H1 (cell line): ENCODE results near the gene TEDDM1. TPM values are rescaled to one million over a fixed set of nuclear protein-coding genes. Genes with fewer than 3 reads are reported as not detected.

Source experiments
- CTCF ChIA-PET: fragments of 300-600 bp; sonication (Branson Sonifier 250); formaldehyde crosslinking; loops from one replicate; lab custom pipeline; 2021; ENCODE audit not compliant: partially characterized antibody; lab: Charles Lee
- POLR2A ChIA-PET: fragments of 300-600 bp; sonication (Branson Sonifier 250); formaldehyde crosslinking; loops from one replicate; lab custom pipeline; 2021; ENCODE audit warnings: inconsistent platforms; ENCODE audit not compliant: partially characterized antibody; lab: Charles Lee
- DNase-seq, 2 experiments: peaks; one replicate each; pipeline versions ENCODE4 v3.0.0 to v3.0.0-alpha.2; 2010 to 2022; ENCODE audit warnings: low spot score in 2 of 2, low read depth in 1 of 2, mixed read lengths in 1 of 2
- FAIRE-seq: peaks from 2 replicates; lab custom pipeline; 2011; peaks lifted over from hg19 to GRCh38; lab: Jason Lieb, UNC
- H2AFZ ChIP-seq: 2 replicates; pipeline ENCODE4 v1.8.1; 2012; ENCODE audit warnings: low read length, inconsistent platforms
- H2AK5ac ChIP-seq: 2 replicates; pipeline ENCODE4 v1.6.1; 2013; ENCODE audit warnings: low read depth, low read length
- H2BK120ac ChIP-seq: replicated peaks from 2 replicates; pipeline ENCODE3; 2013; ENCODE audit warnings: low read depth, low read length, inconsistent platforms
- H2BK12ac ChIP-seq: 2 replicates; pipeline ENCODE4 v1.6.1; 2013; ENCODE audit warnings: low read depth, low read length
- H2BK15ac ChIP-seq: 2 replicates; pipeline ENCODE4 v1.6.1; 2013; ENCODE audit warnings: low read length
- H2BK20ac ChIP-seq: 2 replicates; pipeline ENCODE4 v1.6.1; 2013; ENCODE audit warnings: low read length
- H2BK5ac ChIP-seq: 2 replicates; pipeline ENCODE4 v1.6.1; 2013; ENCODE audit warnings: low read depth, low read length
- H3K14ac ChIP-seq: 2 replicates; pipeline ENCODE4 v1.6.1; 2013; ENCODE audit warnings: inconsistent platforms; ENCODE audit not compliant: insufficient read length
- H3K18ac ChIP-seq: 2 replicates; pipeline ENCODE4 v1.6.1; 2013; ENCODE audit warnings: low read length; ENCODE audit errors: extremely low read depth
- H3K23ac ChIP-seq: 2 replicates; pipeline ENCODE4 v1.6.1; 2013; ENCODE audit warnings: inconsistent platforms; ENCODE audit not compliant: insufficient read length
- H3K23me2 ChIP-seq: 2 replicates; pipeline ENCODE4 v1.6.1; 2013; ENCODE audit warnings: low read depth, low read length
- H3K27ac ChIP-seq: 2 replicates; pipeline ENCODE4 v1.6.1; 2011; ENCODE audit warnings: low read depth, low read length, inconsistent platforms
- H3K27me3 ChIP-seq, 4 experiments: replicated peaks in 1 of 4; 1 replicate in 1 of 4; 2 replicates in 3 of 4; pipeline versions ENCODE4 v1.6.1 to v1.8.1; 2011 to 2013; ENCODE audit warnings: low read length in 3 of 4, mild to moderate bottlenecking in 3 of 4, inconsistent platforms in 2 of 4, mixed read lengths in 2 of 4, moderate library complexity in 1 of 4; ENCODE audit not compliant: control insufficient read depth in 3 of 4, insufficient read depth in 3 of 4; ENCODE audit errors: extremely low read depth in 1 of 4
- H3K36me3 ChIP-seq, 4 experiments: 2 replicates each; pipeline versions ENCODE4 v1.6.1 to v1.8.1; 2011 to 2013; ENCODE audit warnings: mild to moderate bottlenecking in 4 of 4, low read length in 3 of 4, moderate library complexity in 2 of 4, control low read depth in 1 of 4, inconsistent platforms in 1 of 4; ENCODE audit not compliant: insufficient read depth in 4 of 4, control insufficient read depth in 2 of 4
- H3K4ac ChIP-seq: replicated peaks from 2 replicates; pipeline ENCODE3; 2013; ENCODE audit warnings: low read length, low read depth, mixed read lengths, inconsistent platforms; ENCODE audit not compliant: insufficient read length
- H3K4me1 ChIP-seq, 4 experiments: replicated peaks in 1 of 4; 1 replicate in 1 of 4; 2 replicates in 3 of 4; pipeline versions ENCODE4 v1.6.1 to v1.8.1; 2011 to 2013; ENCODE audit warnings: low read length in 3 of 4, inconsistent platforms in 2 of 4, mixed read lengths in 1 of 4; ENCODE audit not compliant: insufficient read depth in 4 of 4, control insufficient read depth in 3 of 4
- H3K4me2 ChIP-seq, 2 experiments: 2 replicates each; pipeline versions ENCODE4 v1.6.1 to v1.8.1; 2011 to 2013; ENCODE audit warnings: low read depth in 2 of 2, low read length in 2 of 2, control low read depth in 1 of 2, inconsistent platforms in 1 of 2, mild to moderate bottlenecking in 1 of 2; ENCODE audit not compliant: insufficient read depth in 1 of 2
- H3K4me3 ChIP-seq, 4 experiments: fragments of 200-600, 300-600 bp in 1 of 4; sonication (generic), shearing (Covaris generic), sonication (Bioruptor Twin) in 1 of 4; 2 replicates each; pipeline versions ENCODE4 v1.5.1 to v1.8.1; 2011 to 2016; ENCODE audit warnings: low read length in 4 of 4, low read depth in 3 of 4, control low read depth in 2 of 4, inconsistent platforms in 2 of 4, mild to moderate bottlenecking in 2 of 4, mixed read lengths in 1 of 4, moderate library complexity in 1 of 4; ENCODE audit not compliant: insufficient read depth in 2 of 4; ENCODE audit errors: extremely low read depth in 1 of 4
- H3K56ac ChIP-seq: replicated peaks from 2 replicates; pipeline ENCODE3; 2013; ENCODE audit warnings: low read depth, mild to moderate bottlenecking, mixed read lengths, low read length, inconsistent platforms; ENCODE audit not compliant: insufficient read length
- H3K79me1 ChIP-seq: 2 replicates; pipeline ENCODE4 v1.6.1; 2013; ENCODE audit warnings: low read depth, low read length, control low read depth
- H3K79me2 ChIP-seq, 2 experiments: 2 replicates each; pipeline versions ENCODE4 v1.6.1 to v1.8.1; 2012 to 2013; ENCODE audit warnings: low read length in 2 of 2, mild to moderate bottlenecking in 2 of 2, inconsistent platforms in 1 of 2; ENCODE audit not compliant: insufficient read depth in 2 of 2, control insufficient read depth in 1 of 2
- H3K9ac ChIP-seq, 4 experiments: replicated peaks in 1 of 4; 1 replicate in 1 of 4; 2 replicates in 3 of 4; pipeline versions ENCODE4 v1.6.1 to v1.8.1; 2011 to 2013; ENCODE audit warnings: low read depth in 3 of 4, low read length in 3 of 4, control low read depth in 2 of 4, mild to moderate bottlenecking in 2 of 4, moderate library complexity in 2 of 4, inconsistent platforms in 1 of 4; ENCODE audit errors: extremely low read depth in 1 of 4
- H3K9me3 ChIP-seq, 2 experiments: 2 replicates each; pipeline versions ENCODE4 v1.6.1 to v1.8.1; 2012 to 2013; ENCODE audit warnings: mild to moderate bottlenecking in 2 of 2, moderate library complexity in 2 of 2, control low read depth in 1 of 2, inconsistent platforms in 1 of 2, low read depth in 1 of 2, low read length in 1 of 2, mixed read lengths in 1 of 2; ENCODE audit not compliant: insufficient read depth in 2 of 2
- H4K20me1 ChIP-seq, 2 experiments: replicated peaks in 1 of 2; 2 replicates each; pipeline versions ENCODE3 to v1.8.1; 2011 to 2013; ENCODE audit warnings: inconsistent platforms in 2 of 2, low read length in 2 of 2, mild to moderate bottlenecking in 1 of 2; ENCODE audit not compliant: insufficient read depth in 2 of 2, control insufficient read depth in 1 of 2
- H4K5ac ChIP-seq: 2 replicates; pipeline ENCODE4 v1.6.1; 2013; ENCODE audit warnings: low read length, low read depth, mixed read lengths, inconsistent platforms; ENCODE audit not compliant: insufficient read length
- H4K8ac ChIP-seq: 2 replicates; pipeline ENCODE4 v1.8.0; 2013; ENCODE audit warnings: mild to moderate bottlenecking, moderate library complexity, low read length, inconsistent platforms; ENCODE audit not compliant: insufficient read depth; ENCODE audit errors: extremely low read depth
- H4K91ac ChIP-seq: replicated peaks from 2 replicates; pipeline ENCODE3; 2013; ENCODE audit warnings: low read length, mixed read lengths, inconsistent platforms; ENCODE audit not compliant: insufficient read length
- GABPA ChIP-seq: IDR thresholded peaks from 2 replicates; pipeline ENCODE4 v1.6.1; 2011; ENCODE audit warnings: mild to moderate bottlenecking, low read length, moderate library complexity, borderline replicate concordance; ENCODE audit not compliant: insufficient read depth
- HDAC2 ChIP-seq, 2 experiments: fragments of 300-600 bp in 1 of 2; sonication (generic) in 1 of 2; IDR thresholded peaks; 2 replicates each; pipeline ENCODE4 v1.6.1; 2011 to 2012; ENCODE audit warnings: low read depth in 2 of 2, low read length in 2 of 2, mild to moderate bottlenecking in 2 of 2, moderate library complexity in 2 of 2, borderline replicate concordance in 1 of 2, inconsistent platforms in 1 of 2
- RXRA ChIP-seq: IDR thresholded peaks from 2 replicates; pipeline ENCODE4 v1.6.1; 2011; ENCODE audit warnings: low read depth, mild to moderate bottlenecking, low read length, moderate library complexity; ENCODE audit not compliant: insufficient read depth
- WGBS, 2 experiments: shearing (Covaris generic) in 1 of 2; methylation state at CpG; one replicate each; pipeline versions ENCODE4 v1.1.6 to v1.1.7; 2013 to 2015; ENCODE audit warnings: low lambda C conversion rate in 2 of 2, mixed read lengths in 2 of 2, inconsistent platforms in 1 of 2, low coverage in 1 of 2, missing lambda C conversion rate in 1 of 2; ENCODE audit not compliant: insufficient replicate concordance in 2 of 2, insufficient coverage in 1 of 2, insufficient read length in 1 of 2; ENCODE audit errors: extremely low coverage in 1 of 2, missing lambda C conversion rate in 1 of 2; 5-methylcytosine and 5-hydroxymethylcytosine counted together
- polyA plus RNA-seq, 7 experiments: library from polyadenylated mRNA; depleted of rRNA in 3 of 7; stranded (reverse) in 5 of 7; unstranded in 2 of 7; fragments of >200 nt in 5 of 7; fragments of 200-250 nt in 2 of 7; gene quantifications; 1 replicate in 5 of 7; 2 replicates in 1 of 7; 4 replicates in 1 of 7; pipeline versions ENCODE4 v1.2.1 to v1.2.3, GENCODE V29; 2011 to 2013; ENCODE audit warnings: missing spikeins in 2 of 7, mixed read lengths in 2 of 7
- total RNA-seq: library from RNA; stranded (reverse); fragmentation: NEBNext Ultra II Directional; extraction: Animal tissue kit (Norgen Biotek cat#: 25700); gene quantifications from 2 replicates; pipeline ENCODE4 v1.2.1, GENCODE V29; 2021
- TF ChIP-seq, protein P1 (sequence below): IDR thresholded peaks from 2 replicates; pipeline ENCODE4 v1.6.1; 2012; ENCODE audit warnings: inconsistent platforms

TEDDM1 gene
- total and polyA plus RNA-seq, 2 of the 8 experiments (the other 6 are each of a cell fraction or from before 2014, with no cell fraction given), result not detected

DNA sequence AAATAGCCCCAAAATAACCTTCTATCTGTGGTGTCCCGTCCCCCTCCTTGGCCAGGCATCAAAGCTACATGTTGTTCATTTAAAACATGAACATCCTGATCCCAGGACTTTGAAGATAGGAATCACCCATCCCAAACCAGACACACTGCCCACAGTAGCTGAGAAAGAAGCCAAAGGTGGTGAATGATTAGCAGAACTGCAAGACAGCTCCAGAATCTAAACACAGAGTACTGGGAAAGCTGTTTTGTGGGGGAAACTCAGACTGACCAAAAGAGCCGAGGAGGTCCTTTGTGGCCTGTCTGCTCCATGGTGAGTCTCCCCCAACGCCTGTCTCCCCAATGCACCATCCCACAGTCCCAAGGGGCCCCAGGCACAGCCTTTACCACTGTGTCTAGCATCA lies 7.3 kb upstream of the TEDDM1 start:
- CTCF ChIA-PET, result interaction anchor here (0.6 to 4.0 kb wide), 7 partner anchors 10 to 326 kb away, joined by 3 to 32 read pairs (median 5); partner anchors contain the start of gene TEDDM1
- no peaks in the 10 kb centered on the region for H3K79me1 ChIP-seq
- H3K36me3 ChIP-seq, result no peaks in the 10 kb centered on the region
- H3K23ac ChIP-seq, result no peak overlapping the region
- no peak overlapping the region for H2BK15ac ChIP-seq
- H3K14ac ChIP-seq, result no peak overlapping the region
- H4K8ac ChIP-seq, result peak overlapping the region; percentile 35; the same call in 1 of the 2 replicates
- H3K79me2 ChIP-seq, result no peaks in the 10 kb centered on the region
- 0 out of 2 replicates have a peak overlapping the region, but pooled peaks have one; percentile 8 for H2AFZ ChIP-seq
- H3K9me3 ChIP-seq, result no peaks in the 10 kb centered on the region
- no peak overlapping the region for H3K4me2 ChIP-seq
- H3K56ac ChIP-seq, result no peak overlapping the region
- DNase-seq (no peak), FAIRE-seq (no peak)
- 57% methylated on average over 3 of the region's 3 CpGs; no CpG with 5 or more reads in 1 of the 2 experiments for WGBS, 2 experiments
- H3K27me3 ChIP-seq, result no peaks in the 10 kb centered on the region
- H4K91ac ChIP-seq, result no peak overlapping the region
- H2AK5ac ChIP-seq, result no peak overlapping the region
- H3K18ac ChIP-seq, result no peak overlapping the region
- H4K5ac ChIP-seq, result no peak overlapping the region
- H3K4me1 ChIP-seq, result peaks cover 0 to 5% (median 0%) of the 10 kb centered on the region in 4 experiments; a peak in 1 of 7 replicates
- no peak overlapping the region for H2BK120ac ChIP-seq
- no peaks in the 10 kb centered on the region for H3K23me2 ChIP-seq
- no peak overlapping the region for H2BK20ac ChIP-seq
- no peak overlapping the region for H3K9ac ChIP-seq
- H3K27ac ChIP-seq, result no peak overlapping the region
- H2BK12ac ChIP-seq, result no peak overlapping the region
- H2BK5ac ChIP-seq, result no peak overlapping the region
- H3K4ac ChIP-seq, result no peak overlapping the region
- H4K20me1 ChIP-seq, result no peaks in the 10 kb centered on the region
- POLR2A ChIA-PET, result interaction anchor here (0.9 to 1.4 kb wide), 2 partner anchors 12 to 16 kb away, joined by 3 read pairs; partner anchors contain the start of gene GLUL
- H3K4me3 ChIP-seq, result no peak overlapping the region
- no peak for TF ChIP-seq GABPA
- TF ChIP-seq, protein P1, sequence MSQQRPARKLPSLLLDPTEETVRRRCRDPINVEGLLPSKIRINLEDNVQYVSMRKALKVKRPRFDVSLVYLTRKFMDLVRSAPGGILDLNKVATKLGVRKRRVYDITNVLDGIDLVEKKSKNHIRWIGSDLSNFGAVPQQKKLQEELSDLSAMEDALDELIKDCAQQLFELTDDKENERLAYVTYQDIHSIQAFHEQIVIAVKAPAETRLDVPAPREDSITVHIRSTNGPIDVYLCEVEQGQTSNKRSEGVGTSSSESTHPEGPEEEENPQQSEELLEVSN, result no peak
- TF ChIP-seq RXRA, result no peak
- no peak for TF ChIP-seq HDAC2 (IDR thresholded peaks at IDR 0.05; ENCODE audit: borderline replicate concordance in 1 of 2, low read depth in 2 of 2, low read length in 2 of 2)
